Esophagus squamous epithelium (tissue), 5 donors: Measurements from ENCODE around the gene TRAP1. TPM values are rescaled to one million over a fixed set of nuclear protein-coding genes. Genes with fewer than 3 reads are reported as not detected.

Source experiments
- DNase-seq: peaks from one replicate; lab custom pipeline; 2025; lab: John Stamatoyannopoulos, UW
- H3K27ac ChIP-seq, 4 donors: fragments of 200-600 bp; sonication (generic); one replicate each; pipeline ENCODE4 v1.5.1; 2016 to 2019; ENCODE audit warnings: mild to moderate bottlenecking in 1 of 4
- H3K27me3 ChIP-seq, 4 donors: fragments of 200-600 bp; sonication (generic); 1 replicate in 3 of 4; 2 replicates in 1 of 4; pipeline versions ENCODE4 v1.5.1 to v1.6.0; 2017 to 2021; ENCODE audit warnings: antibody characterized with exemption in 1 of 4
- H3K36me3 ChIP-seq, 3 donors: fragments of 200-600 bp; sonication (generic); one replicate each; pipeline ENCODE4 v1.5.1; 2016 to 2019
- H3K4me1 ChIP-seq, 3 donors: fragments of 200-600 bp; sonication (generic); one replicate each; pipeline ENCODE4 v1.5.1; 2017 to 2019
- H3K4me3 ChIP-seq, 4 donors: fragments of 200-600 bp; sonication (generic); 1 replicate in 3 of 4; 2 replicates in 1 of 4; pipeline ENCODE4 v1.5.1; 2016 to 2019; ENCODE audit warnings: mild to moderate bottlenecking in 2 of 4, moderate library complexity in 1 of 4
- H3K9me3 ChIP-seq, 3 donors: fragments of 200-600 bp; sonication (generic); one replicate each; pipeline ENCODE4 v1.5.1; 2016 to 2019
- CTCF ChIP-seq, 6 experiments: fragments of 450-650 bp in 4 of 6; fragments of 200-600 bp in 2 of 6; sonication (generic) in 2 of 6; IDR thresholded peaks; one replicate each; pipeline ENCODE4 v1.5.1; 2016 to 2019; ENCODE audit warnings: antibody characterized with exemption in 6 of 6, mild to moderate bottlenecking in 4 of 6, moderate library complexity in 4 of 6
- POLR2A ChIP-seq, 4 donors: fragments of 450-650 bp; IDR thresholded peaks; one replicate each; pipeline ENCODE4 v1.6.1; 2017; ENCODE audit warnings: antibody characterized with exemption in 4 of 4, mild to moderate bottlenecking in 4 of 4, moderate library complexity in 3 of 4
- WGBS, 2 donors: methylation state at CpG; one replicate each; pipeline ENCODE4 v1.1.5; 2018; 5-methylcytosine and 5-hydroxymethylcytosine counted together
- intact Hi-C: fragments of 100-400 bp; cut with DNase I; formaldehyde crosslinking; loops from one replicate; pipeline ENCODE4 v1.15.0; 2022
- total RNA-seq, 4 donors: library from RNA; depleted of rRNA; stranded (reverse); fragments of >200 nt; gene quantifications; one replicate each; pipeline ENCODE4 v1.1.0, GENCODE V29; 2016
- donor health status: DM: yes; HTN: yes; CAD: no.

TRAP1 gene
- total RNA-seq, 4 donors from 2014 or later = 76.5 to 121 (median 97.6) TPM

DNA sequence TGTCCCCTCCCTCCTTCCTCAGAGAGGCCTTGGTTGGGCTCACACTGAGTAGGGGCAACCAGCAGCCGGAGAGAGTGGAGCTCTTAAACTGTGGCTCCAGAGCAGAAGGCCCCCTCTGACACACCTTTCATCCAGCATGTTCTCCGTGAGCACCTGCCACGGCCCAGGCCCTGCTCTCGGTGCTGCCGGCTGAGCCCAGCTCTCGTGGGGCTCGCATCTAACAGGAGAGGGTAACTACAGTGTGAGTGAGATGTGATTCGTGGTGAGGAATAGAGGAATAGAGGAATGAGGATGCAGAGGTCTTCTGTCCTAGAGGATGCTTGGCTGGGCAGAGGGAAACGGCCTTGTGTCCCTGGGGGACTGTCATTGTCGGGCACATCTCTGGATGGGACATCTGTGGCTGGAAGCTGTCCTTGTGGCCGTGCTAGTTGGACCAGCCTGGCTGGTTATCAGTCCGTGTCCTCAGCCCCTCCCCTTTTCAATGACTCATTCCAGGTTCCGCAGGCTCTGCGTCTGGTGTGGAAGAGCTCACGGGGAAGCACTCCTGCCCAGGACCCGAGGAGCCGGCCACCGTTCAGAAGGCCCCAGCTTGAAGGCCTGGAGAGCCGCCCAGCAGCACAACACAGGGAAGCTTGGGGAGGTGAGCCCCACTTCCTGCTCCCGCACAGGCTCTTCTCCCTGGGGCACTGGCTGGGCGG, 74.8 kb downstream of the TRAP1 start:
- no peaks in the 10 kb centered on the region for H3K9me3 ChIP-seq
- intact Hi-C loops = no loop called here
- no peaks in the 10 kb centered on the region for H3K27me3 ChIP-seq
- H3K4me1 ChIP-seq = peaks cover 0 to 48% (median 11%) of the 10 kb centered on the region in 3 donors
- TF ChIP-seq POLR2A (IDR thresholded peaks at IDR 0.05) = no peak
- TF ChIP-seq CTCF (IDR thresholded peaks at IDR 0.05) = no peak
- H3K27ac ChIP-seq = peak overlapping the region in 3 of 4 donors; percentile 58 to 71 (median 60)
- WGBS, 2 donors = 34 to 48% methylated on average over 4 to 10 of the region's 21 CpGs
- H3K36me3 ChIP-seq = peaks cover 0 to 32% (median 2%) of the 10 kb centered on the region in 3 donors
- H3K4me3 ChIP-seq = peak overlapping the region in 2 of 4 donors; percentile 2 to 14
- no peak for DNase-seq

DNA sequence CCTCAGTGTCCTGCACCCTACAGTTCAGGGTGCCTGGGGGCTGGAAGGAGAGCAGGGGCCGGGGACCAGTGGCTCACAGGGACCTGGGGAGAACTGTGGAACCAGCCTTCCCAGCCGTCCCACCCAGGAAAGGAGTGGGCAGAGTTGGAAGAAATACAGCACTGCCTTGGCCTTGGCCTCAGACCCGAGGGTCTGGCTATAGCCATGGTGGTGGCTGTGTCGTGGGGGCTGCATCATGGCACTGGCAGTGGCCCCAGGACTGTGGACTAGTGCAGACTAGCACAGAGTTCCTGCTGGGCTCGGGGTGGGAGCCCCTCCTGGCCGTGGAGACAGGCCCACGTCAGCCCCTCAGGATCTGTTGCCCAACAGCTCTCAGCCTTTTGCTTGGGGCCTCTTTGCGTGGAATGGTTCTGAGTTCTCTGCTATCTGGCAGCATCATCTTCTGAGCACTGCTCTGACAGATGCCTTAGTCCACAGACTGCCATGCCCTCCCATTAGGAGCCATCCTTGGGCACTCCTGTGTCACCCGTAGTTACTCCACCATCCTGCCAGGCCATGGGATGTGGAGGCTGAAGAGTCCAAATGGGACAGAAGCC, 75.4 kb downstream of the TRAP1 start:
- peaks cover 0 to 32% (median 2%) of the 10 kb centered on the region in 3 donors for H3K36me3 ChIP-seq
- DNase-seq = no peak
- intact Hi-C loops = no loop called here
- H3K27me3 ChIP-seq = no peaks in the 10 kb centered on the region
- no peak overlapping the region for H3K27ac ChIP-seq
- peaks cover 0 to 54% (median 11%) of the 10 kb centered on the region in 3 donors for H3K4me1 ChIP-seq
- no peaks in the 10 kb centered on the region for H3K9me3 ChIP-seq
- H3K4me3 ChIP-seq = no peak overlapping the region
- WGBS, 2 donors = 100% methylated on average over 1 of the region's 9 CpGs; no CpG with 5 or more reads in 1 of the 2 donors
- TF ChIP-seq CTCF (IDR thresholded peaks at IDR 0.05) (no peak), POLR2A (IDR thresholded peaks at IDR 0.05) (no peak)

DNA sequence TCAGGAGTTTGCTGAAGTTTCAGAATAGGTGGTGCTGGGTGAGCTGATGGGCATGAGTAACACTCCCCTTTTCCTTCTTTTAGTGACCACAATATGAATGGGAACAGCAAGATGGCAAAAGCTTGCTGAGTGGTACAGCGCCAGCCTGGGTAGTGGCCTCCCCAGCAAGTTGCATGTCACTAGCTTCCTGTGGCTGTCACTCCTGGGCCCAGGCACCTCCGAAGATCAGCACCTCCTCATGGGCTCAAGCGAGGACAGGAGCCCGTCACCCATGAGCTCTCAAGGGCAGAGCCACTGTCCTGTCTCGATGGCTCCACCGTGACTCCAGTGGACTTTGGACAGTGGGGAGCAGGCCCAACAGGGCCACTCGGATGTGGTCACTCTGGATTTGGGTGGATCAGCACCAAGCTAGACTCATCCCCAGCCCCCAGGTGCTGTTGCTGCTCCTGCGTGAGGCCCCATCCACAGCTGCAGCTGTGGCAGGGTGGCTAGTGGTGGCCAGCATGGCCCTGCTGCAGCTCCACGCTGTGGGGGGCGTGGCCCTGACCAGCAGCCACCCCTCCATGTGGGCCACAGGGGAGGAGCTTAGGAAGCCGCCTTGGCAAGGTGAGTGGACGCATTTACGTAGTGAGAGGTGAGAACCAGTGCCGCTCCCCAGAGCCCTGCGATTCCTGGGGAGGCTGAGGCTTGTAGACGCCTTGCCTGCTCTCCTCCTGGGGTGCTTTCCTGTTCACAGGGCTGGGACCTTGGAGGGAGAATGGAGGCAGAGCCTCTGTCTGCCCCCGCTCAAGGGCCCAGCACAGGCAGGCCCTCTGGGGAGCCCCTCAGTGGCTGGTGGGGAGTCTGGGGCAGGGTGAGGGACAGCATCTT, 76.5 kb downstream of the TRAP1 start:
- H3K4me1 ChIP-seq = peaks cover 0 to 46% (median 7%) of the 10 kb centered on the region in 3 donors
- H3K27ac ChIP-seq = no peak overlapping the region
- WGBS, 2 donors = 95 to 100% methylated on average over 1 to 6 of the region's 17 CpGs
- no peaks in the 10 kb centered on the region for H3K9me3 ChIP-seq
- intact Hi-C loops = no loop called here
- H3K4me3 ChIP-seq = no peak overlapping the region
- no peak for DNase-seq
- TF ChIP-seq POLR2A (IDR thresholded peaks at IDR 0.05) (no peak), CTCF (IDR thresholded peaks at IDR 0.05) (no peak)
- H3K36me3 ChIP-seq = peaks cover 0 to 32% (median 2%) of the 10 kb centered on the region in 3 donors
- H3K27me3 ChIP-seq = no peaks in the 10 kb centered on the region

GRCh38 chr16:3640207-3640606, 77.1 kb downstream of the TRAP1 start:
- intact Hi-C loops = no loop called here
- Histone ChIP-seq H3K27me3 (no peaks in the 10 kb centered on the region), H3K4me1 (peaks cover 0 to 39% (median 7%) of the 10 kb centered on the region in 3 donors), H3K36me3 (peaks cover 0 to 29% (median 2%) of the 10 kb centered on the region in 3 donors), H3K27ac (no peak overlapping the region), H3K9me3 (no peaks in the 10 kb centered on the region), H3K4me3 (no peak overlapping the region)
- 83 to 90% methylated on average over 1 to 3 of the region's 3 CpGs for WGBS, 2 donors
- no peak for TF ChIP-seq POLR2A (IDR thresholded peaks at IDR 0.05)
- TF ChIP-seq CTCF (IDR thresholded peaks at IDR 0.05) = no peak
- DNase-seq = no peak
